Measurements from ENCODE around the gene ROR1.
"Not testable (repeated sequence)": the region's sequence is repeated elsewhere in the genome, so short reads cannot be mapped to it uniquely, and the experiment has no call there.

Gene ROR1

DNA sequence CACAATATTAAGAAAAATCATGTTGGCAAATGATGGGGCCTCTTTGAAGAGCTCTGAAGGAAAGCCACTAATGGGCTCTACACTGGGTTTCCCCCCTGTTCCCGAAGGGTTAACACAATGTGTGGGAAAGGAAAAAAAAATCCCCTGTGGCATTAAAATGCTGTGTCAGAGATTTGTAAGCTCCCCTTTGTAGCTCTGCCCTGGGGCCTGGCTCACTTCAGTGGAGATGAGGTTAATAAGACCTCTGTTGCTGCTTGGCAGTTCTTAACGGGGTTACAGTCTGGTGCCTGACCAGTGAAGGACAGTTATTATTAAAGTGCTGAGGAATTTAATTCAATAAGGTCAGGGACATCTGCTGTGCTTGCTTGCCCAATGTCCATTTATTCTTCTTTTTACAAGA lies 299.9 kb downstream of the ROR1 start:
- DNase-seq, result no peak

GRCh38 chr1:64074767-64075166 lies 300.9 kb downstream of the ROR1 start:
- DNase-seq, result no peak

GRCh38 chr1:64077281-64077940 lies 303.6 kb downstream of the ROR1 start:
- no peak for DNase-seq

DNA sequence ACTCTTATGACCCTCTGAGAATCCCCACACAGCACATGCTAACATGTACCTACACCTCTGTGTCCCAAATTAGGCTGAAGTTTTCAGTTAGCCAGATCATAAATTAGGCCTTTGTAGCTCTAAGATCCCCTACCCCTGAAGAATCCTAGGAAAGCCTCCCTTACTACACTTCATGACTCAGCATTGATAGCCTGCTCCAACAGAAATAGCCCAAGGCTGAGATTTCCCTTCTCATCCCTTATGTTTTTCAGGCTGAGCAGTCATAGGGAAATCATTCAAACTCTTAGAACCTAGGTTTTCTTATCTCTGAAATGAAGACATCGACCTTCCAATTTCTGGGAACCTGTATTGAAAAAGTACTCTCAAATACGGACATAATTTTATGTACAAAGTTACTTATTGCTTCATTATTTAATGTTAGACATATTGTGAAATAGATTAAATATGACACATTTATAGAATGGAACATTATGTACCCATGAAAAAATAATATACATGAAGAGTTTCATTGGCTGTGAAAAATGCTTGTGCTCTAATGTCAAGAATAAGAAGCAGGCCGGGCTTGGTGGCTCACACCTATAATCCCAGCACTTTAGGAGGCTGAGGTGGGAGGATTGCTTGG lies 307.2 kb downstream of the ROR1 start:
- DNase-seq, result no peak

GRCh38 chr1:64082459-64082858 lies 308.6 kb downstream of the ROR1 start:
- no peak for DNase-seq

DNA sequence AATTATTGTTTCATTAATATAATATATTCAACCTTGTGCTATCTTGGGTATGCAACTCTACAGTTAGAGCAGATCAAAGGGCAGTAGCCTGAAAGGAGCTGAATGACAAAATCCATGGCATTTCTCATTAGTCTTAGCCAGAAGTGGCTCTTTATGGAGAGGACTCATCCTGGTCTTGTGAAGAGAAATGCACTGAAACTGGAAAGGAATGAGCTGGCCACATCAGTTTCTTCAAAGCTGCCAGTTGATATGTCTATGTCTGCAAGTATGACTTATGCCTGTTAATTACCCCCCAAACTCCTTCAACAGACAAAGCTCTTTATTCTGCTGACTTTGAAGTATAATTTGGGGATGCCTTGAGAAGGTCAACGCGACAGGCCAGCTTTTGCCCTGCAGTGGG lies 310.6 kb downstream of the ROR1 start:
- no peak for DNase-seq

GRCh38 chr1:64087768-64088167 lies 314.0 kb downstream of the ROR1 start:
- DNase-seq, result no peak

DNA sequence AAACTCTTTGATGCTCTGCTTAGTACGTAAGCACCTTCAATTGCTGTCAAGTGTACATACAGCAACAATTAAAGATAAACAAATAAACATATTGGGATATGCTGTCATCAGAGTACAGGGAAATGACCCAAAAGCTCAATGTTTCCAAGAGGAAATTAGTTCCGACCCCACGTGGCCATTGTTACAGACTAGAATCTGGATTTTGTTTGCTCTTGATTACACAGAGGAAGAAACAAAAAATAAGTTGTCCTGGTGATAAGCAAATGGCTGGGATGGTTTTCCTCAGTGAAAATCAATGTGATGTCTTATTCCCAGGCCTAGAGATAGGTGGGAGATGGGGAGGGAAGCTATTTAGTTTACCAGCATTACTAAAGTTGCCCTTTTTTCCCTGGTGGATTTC lies 316.6 kb downstream of the ROR1 start:
- no peak for DNase-seq

- DNase-seq, result no peak
Measured at GRCh38 chr1:64092851-64093371, 319.1 kb downstream of the ROR1 start.

DNA sequence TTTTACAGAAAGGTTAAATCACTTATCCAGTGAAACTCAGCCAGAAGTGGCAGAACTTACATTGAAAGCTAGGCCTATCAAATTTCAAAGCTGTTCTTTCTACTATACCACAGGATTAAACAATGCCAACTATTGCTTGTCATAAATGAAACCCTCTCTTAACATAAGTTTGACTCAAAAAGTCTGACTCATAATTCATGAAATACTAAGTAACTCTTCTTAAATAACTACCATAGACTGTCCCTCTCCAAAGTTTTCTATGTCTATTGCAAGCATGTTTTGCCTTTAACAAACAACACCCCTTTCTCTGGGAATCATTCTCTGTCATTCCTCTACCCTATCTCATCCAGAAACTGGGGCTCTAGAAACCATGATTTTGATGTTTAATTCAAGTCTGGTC lies 320.1 kb downstream of the ROR1 start:
- no peak for DNase-seq

DNA sequence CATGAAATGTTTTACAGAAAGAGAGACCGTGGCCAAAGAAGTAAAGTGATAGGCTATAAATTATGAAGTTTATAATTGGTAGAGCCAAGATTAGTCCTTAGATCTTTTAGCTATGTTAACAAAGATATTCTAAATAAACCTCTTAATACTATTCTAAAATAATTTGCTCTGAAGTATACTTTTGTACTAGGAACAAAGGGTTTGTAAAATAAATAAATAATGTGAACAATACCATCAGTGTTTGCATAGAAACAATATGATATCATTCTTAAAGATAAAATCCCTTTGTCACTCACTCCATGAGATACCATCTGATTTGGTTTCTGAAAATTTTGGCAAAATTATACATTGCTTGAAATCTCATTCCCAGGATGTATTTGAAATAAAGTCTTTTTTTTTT lies 322.0 kb downstream of the ROR1 start:
- no peak for DNase-seq

DNA sequence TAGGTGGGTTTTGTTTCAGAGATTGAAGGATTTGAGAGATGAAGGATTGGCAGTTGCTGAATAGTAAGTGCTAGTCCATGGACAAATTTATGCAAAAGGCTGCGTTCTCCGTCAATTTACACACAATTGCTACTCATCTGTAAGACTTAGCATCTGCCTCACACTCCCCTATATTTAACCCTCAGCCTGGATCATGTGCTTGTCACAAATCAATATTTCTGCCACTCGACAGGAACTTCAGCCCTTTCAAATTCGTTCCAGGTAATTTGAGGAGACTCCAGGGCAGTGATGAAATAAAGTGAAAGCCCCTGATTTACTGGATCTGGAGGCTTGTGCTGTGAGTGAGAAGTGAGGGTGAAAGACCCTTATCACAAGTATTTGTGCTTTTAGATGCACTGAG lies 324.0 kb downstream of the ROR1 start:
- DNase-seq, result no peak

DNA sequence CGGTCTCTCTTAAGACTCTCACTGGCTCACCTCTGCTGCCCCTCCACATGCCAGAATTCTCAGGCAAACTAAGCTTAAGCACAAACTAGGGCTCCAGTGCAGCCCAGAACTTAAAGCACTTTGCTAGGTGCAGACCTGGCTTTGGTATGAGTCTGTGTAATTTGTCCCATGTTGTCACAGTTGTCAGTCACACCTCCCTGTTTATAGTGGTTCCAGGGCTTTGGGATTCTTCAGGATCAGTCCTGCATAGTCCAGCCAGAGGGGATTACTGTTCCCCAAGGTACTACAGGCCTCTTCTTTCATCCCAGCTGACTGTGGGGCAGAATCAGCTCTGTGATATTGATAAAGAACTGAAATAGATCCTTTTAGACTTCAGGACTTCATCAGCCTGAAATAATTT lies 324.6 kb downstream of the ROR1 start:
- DNase-seq, result no peak

- DNase-seq, result no peak
Measured at GRCh38 chr1:64098846-64099582, 325.2 kb downstream of the ROR1 start.

- DNase-seq, result no peak
Measured at GRCh38 chr1:64100791-64101190, 327.0 kb downstream of the ROR1 start.

- DNase-seq, result not testable (repeated sequence)
Measured at GRCh38 chr1:64104585-64104984, 330.8 kb downstream of the ROR1 start.

- DNase-seq, result no peak
Measured at GRCh38 chr1:64107118-64107519, 333.3 kb downstream of the ROR1 start.

DNA sequence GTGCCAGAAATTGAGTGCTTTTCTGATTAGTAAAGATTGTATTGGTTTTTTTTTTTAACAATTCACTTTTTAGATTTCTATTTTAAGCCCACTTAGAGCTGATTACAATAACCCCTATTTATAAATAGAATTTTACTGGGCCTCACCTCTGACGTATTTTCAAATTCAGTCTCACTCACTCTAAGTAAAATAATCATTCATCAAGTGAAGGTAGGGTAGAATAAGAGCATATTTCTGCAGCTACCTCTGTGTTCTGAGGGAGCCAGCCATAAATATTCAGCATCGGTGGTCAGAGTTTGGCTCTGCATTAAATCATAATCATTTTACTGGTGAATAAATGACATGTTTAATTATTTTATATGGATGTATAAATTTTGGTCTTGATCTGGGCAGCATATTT lies 333.8 kb downstream of the ROR1 start:
- DNase-seq, result no peak

- DNase-seq, result no peak
Measured at GRCh38 chr1:64110924-64111777, 337.3 kb downstream of the ROR1 start.

DNA sequence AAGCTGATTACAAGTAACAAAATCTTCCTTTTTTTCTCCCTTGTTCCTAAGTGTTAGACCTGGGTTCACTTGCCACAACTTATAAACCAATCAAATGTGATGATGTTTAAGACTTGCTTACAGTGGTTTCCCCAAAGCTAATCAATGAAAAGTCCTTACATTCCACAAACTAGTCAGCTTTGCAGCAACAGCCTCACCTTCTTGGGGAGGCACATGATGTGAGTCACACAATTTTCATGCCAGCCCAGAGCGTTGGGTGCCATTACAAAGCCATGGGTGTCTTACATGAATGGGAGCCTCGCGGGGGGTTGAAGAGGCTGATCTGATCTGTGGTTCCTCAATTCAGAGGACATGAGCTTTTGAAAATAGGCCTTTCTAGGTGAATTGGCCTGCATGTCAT lies 338.0 kb downstream of the ROR1 start:
- DNase-seq, result no peak

- DNase-seq, result no peak
Measured at GRCh38 chr1:64112281-64112680, 338.5 kb downstream of the ROR1 start.

GRCh38 chr1:64114012-64114525 lies 340.3 kb downstream of the ROR1 start:
- DNase-seq, result no peak

DNA sequence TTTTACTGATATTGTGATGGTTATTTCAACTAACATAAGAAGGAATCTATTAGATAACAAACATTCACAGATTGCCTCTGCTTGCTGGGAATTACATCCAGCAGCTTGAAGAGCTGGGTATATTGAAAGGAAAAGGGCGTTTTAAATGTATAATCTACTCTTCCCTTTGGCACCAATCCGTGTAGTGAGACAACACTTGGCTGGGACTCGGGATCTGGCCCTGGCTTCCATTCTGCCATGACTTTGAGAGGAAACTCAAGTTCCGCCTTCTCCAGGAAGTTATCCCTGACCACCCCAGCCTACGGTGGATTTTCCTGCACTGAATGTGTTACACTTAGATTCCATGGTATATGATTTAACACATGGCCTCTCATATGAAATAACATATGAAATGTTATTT lies 342.7 kb downstream of the ROR1 start:
- DNase-seq, result no peak
